Measurements from ENCODE around the gene ADPRHL1. TPM values are rescaled to one million over a fixed set of nuclear protein-coding genes. Genes with fewer than 3 reads are reported as not detected.
A peak's percentile ranks its signal among the peaks of the same experiment; 100 is the strongest.

ADPRHL1 gene
- total RNA-seq, 1 experiment from 2014 or later, result 2.7 TPM

- H3K4me1 ChIP-seq (ENCODE audit: insufficient read depth, low read length), result peaks cover 2% of the 10 kb centered on the region; the same call in 1 of the 2 replicates
- peaks cover 4 to 50% (median 44%) of the 10 kb centered on the region in 3 experiments; a peak in 5 of 7 replicates for H3K36me3 Mint-ChIP-seq (ENCODE audit: insufficient read depth in 1 of 3, low read depth in 3 of 3)
These were observed 29.8 kb upstream of the ADPRHL1 start for GRCh38 chr13:113483081-113483480.

More at GRCh38 chr13:113483081-113483480, 29.8 kb upstream of the ADPRHL1 start:
- no peaks in the 10 kb centered on the region for H3K27me3 ChIP-seq (ENCODE audit: insufficient read depth, low read length)
- H3K18ac ChIP-seq (ENCODE audit: insufficient read length, low read depth, low read length), result no peak overlapping the region
- no peak overlapping the region for H2BK5ac ChIP-seq (ENCODE audit: insufficient read length, low read length)
- no peak overlapping the region for H3K27ac ChIP-seq (ENCODE audit: insufficient read length, low read depth, low read length)
- no peak overlapping the region for H2AFZ ChIP-seq (ENCODE audit: low read length)
- H2BK15ac ChIP-seq (ENCODE audit: low read depth, low read length), result no peak overlapping the region
- H4K8ac ChIP-seq (replicated peaks; ENCODE audit: insufficient read length, low read depth, low read length), result no peak overlapping the region
- no peaks in the 10 kb centered on the region for H3K9me3 ChIP-seq (ENCODE audit: control insufficient read depth, low read depth, low read length)
- DNase-seq, result no peak
- no peaks in the 10 kb centered on the region for H3K23me2 ChIP-seq (ENCODE audit: insufficient read length, low read depth, low read length, poor library complexity, severe bottlenecking)
- H3K4ac ChIP-seq (ENCODE audit: low read depth, low read length), result no peak overlapping the region
- H2BK20ac ChIP-seq (ENCODE audit: low read depth, low read length, poor library complexity, severe bottlenecking), result no peak overlapping the region
- H3K56ac ChIP-seq (ENCODE audit: insufficient read length, low read depth, low read length), result no peak overlapping the region
- H4K5ac ChIP-seq (ENCODE audit: insufficient read length, low read depth, low read length), result no peak overlapping the region
- no peak overlapping the region for H3K23ac ChIP-seq (ENCODE audit: insufficient read length, low read depth, low read length)
- H3K4me1 Mint-ChIP-seq, result peaks cover 33 to 35% of the 10 kb centered on the region in 2 experiments
- H3K79me2 ChIP-seq (ENCODE audit: insufficient read depth, low read length), result peaks cover 30% of the 10 kb centered on the region; the same call in 1 of the 2 replicates
- H2AK5ac ChIP-seq (ENCODE audit: insufficient read length, low read length), result no peak overlapping the region
- no peak overlapping the region for H3K9ac ChIP-seq (ENCODE audit: extremely low read depth, insufficient read length, low read length)
- no peaks in the 10 kb centered on the region for H3K9me3 Mint-ChIP-seq
- H2BK12ac ChIP-seq (ENCODE audit: insufficient read length, low read depth, low read length), result no peak overlapping the region
- H3K14ac ChIP-seq (ENCODE audit: insufficient read depth, low read length), result no peak overlapping the region
- no peak overlapping the region for H3K4me2 ChIP-seq (ENCODE audit: insufficient read depth, insufficient read length, low read length)
- H4K91ac ChIP-seq (ENCODE audit: insufficient read length, low read depth, low read length), result no peak overlapping the region
- no peak overlapping the region for H3K4me3 Mint-ChIP-seq
- WGBS (ENCODE audit: extremely low coverage, insufficient read length, low lambda C conversion rate), result no CpG with 5 or more reads among the region's 7 CpGs
- no peak for TF ChIP-seq CTCF (conservative IDR thresholded peaks at IDR 0.05)
- H3K27ac Mint-ChIP-seq, result peak overlapping the region in 1 of 3 experiments; percentile 70; a peak in 2 of 7 replicates
- no peaks in the 10 kb centered on the region for H4K20me1 ChIP-seq (ENCODE audit: control insufficient read depth, insufficient read depth, insufficient read length)
- H3T11ph ChIP-seq (ENCODE audit: low read length), result no peak overlapping the region
- no peak overlapping the region for H2BK120ac ChIP-seq (ENCODE audit: low read depth, low read length, poor library complexity, severe bottlenecking)
- peaks cover 4% of the 10 kb centered on the region for H3K79me1 ChIP-seq (ENCODE audit: insufficient read depth, low read depth, low read length, poor library complexity, severe bottlenecking)
- H3K27me3 Mint-ChIP-seq (ENCODE audit: low read depth), result no peaks in the 10 kb centered on the region; the same call in 1 of the 2 replicates
